Ascending aorta (tissue), 2 donors: Measurements from ENCODE around the gene CCP110. TPM values are rescaled to one million over a fixed set of nuclear protein-coding genes. Genes with fewer than 3 reads are reported as not detected.
A peak's percentile ranks its signal among the peaks of the same experiment; 100 is the strongest.

Experiments
- DNase-seq, 2 donors: peaks; one replicate each; pipeline ENCODE4 v3.0.0-alpha.2; 2019; ENCODE audit warnings: low spot score in 2 of 2
- H3K27ac ChIP-seq, 2 donors: fragments of 200-600 bp; sonication (generic); one replicate each; pipeline ENCODE4 v1.5.1; 2016 to 2017; ENCODE audit warnings: mild to moderate bottlenecking in 1 of 2
- H3K27me3 ChIP-seq: fragments of 200-600 bp; sonication (generic); one replicate; pipeline ENCODE4 v1.5.1; 2017
- H3K36me3 ChIP-seq, 2 donors: fragments of 200-600 bp; sonication (generic); one replicate each; pipeline ENCODE4 v1.5.1; 2016
- H3K4me1 ChIP-seq, 2 donors: fragments of 200-600 bp; sonication (generic); one replicate each; pipeline ENCODE4 v1.5.1; 2016 to 2017; ENCODE audit warnings: mild to moderate bottlenecking in 1 of 2
- H3K4me3 ChIP-seq, 2 donors: fragments of 200-600 bp; sonication (generic); one replicate each; pipeline ENCODE4 v1.5.1; 2016 to 2017; ENCODE audit warnings: mild to moderate bottlenecking in 1 of 2
- H3K9me3 ChIP-seq, 2 donors: fragments of 200-600 bp; sonication (generic); one replicate each; pipeline ENCODE4 v1.5.1; 2016
- CTCF ChIP-seq, 3 experiments: fragments of 200-600 bp in 2 of 3; fragments of 450-650 bp in 1 of 3; sonication (generic) in 2 of 3; IDR thresholded peaks; one replicate each; pipeline ENCODE4 v1.5.1; 2016 to 2019; ENCODE audit warnings: antibody characterized with exemption in 3 of 3, mild to moderate bottlenecking in 1 of 3, moderate library complexity in 1 of 3
- intact Hi-C: fragments of 100-400 bp; cut with DNase I; formaldehyde crosslinking; loops from one replicate; pipeline ENCODE4 v1.15.1; 2023
- total RNA-seq: library from RNA; depleted of rRNA; stranded (reverse); fragments of >200 nt; gene quantifications from one replicate; pipeline ENCODE4 v1.1.0, GENCODE V29; 2016

CCP110 gene
- total RNA-seq, 1 donor from 2014 or later, result 6.1 TPM

DNA sequence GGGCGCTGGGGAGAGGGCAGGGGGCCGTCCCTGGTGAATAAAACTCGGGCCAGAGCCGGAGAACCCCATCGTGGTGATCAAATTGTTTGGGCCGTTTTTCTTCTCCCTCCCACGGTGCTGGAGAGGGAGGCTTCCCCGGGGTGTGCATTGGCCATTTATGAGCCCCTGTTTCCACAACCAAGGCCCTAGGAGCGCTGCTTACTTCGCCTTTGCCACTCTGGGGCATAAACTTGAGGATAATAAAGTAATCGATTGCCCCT lies 544 bp downstream of the CCP110 start:
- H3K4me1 ChIP-seq, result peaks cover 6 to 29% of the 10 kb centered on the region in 2 donors
- no peak for DNase-seq
- peak overlapping the region; percentile 68 to 78 for H3K27ac ChIP-seq

GRCh38 chr16:19524616-19525384 lies 1.1 kb downstream of the CCP110 start:
- no peak for TF ChIP-seq CTCF (IDR thresholded peaks at IDR 0.05)
- Histone ChIP-seq H3K27me3 (no peaks in the 10 kb centered on the region), H3K4me1 (peaks cover 6 to 25% of the 10 kb centered on the region in 2 donors), H3K9me3 (no peaks in the 10 kb centered on the region), H3K4me3 (peak overlapping the region; percentile 98 to 100), H3K27ac (peak overlapping the region; percentile 68 to 78), H3K36me3 (peaks cover 4 to 12% of the 10 kb centered on the region in 2 donors)
- no peak for DNase-seq
- intact Hi-C loops, result loop anchor here (5.0 kb wide), 1 partner anchor 437 kb away; no protein-coding TSS in a partner anchor

More for the DNA sequence above, 544 bp downstream of the CCP110 start:
- TF ChIP-seq CTCF (IDR thresholded peaks at IDR 0.05), result no peak
- no peaks in the 10 kb centered on the region for H3K9me3 ChIP-seq
- H3K36me3 ChIP-seq, result peaks cover 4 to 12% of the 10 kb centered on the region in 2 donors
- intact Hi-C loops, result loop anchor here (5.0 kb wide), 1 partner anchor 437 kb away; no protein-coding TSS in a partner anchor
- peak overlapping the region; percentile 98 to 100 for H3K4me3 ChIP-seq
- H3K27me3 ChIP-seq, result no peaks in the 10 kb centered on the region

DNA sequence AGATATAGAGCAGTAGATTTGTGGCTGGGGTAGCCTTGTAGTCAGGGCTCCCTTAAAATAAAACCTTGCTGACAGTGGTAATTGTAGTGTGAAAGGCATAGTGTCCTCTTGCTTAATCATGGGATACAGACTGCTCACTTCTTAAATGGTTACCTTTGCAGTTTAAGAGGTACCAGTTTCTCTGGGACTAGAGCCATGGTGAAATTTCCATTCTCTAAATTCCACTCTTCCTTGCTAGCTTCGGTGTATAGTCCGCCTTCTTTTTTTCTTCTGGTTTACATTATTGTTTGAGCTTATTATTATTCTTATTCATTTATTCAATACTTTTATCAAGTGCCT lies 1.6 kb downstream of the CCP110 start:
- intact Hi-C loops, result no loop called here
- Histone ChIP-seq H3K4me1 (peaks cover 2 to 19% of the 10 kb centered on the region in 2 donors), H3K27ac (no peak overlapping the region), H3K9me3 (no peaks in the 10 kb centered on the region), H3K36me3 (peaks cover 4 to 12% of the 10 kb centered on the region in 2 donors), H3K27me3 (no peaks in the 10 kb centered on the region), H3K4me3 (peak overlapping the region; percentile 98 to 100)
- DNase-seq, result no peak
- no peak for TF ChIP-seq CTCF (IDR thresholded peaks at IDR 0.05)

DNA sequence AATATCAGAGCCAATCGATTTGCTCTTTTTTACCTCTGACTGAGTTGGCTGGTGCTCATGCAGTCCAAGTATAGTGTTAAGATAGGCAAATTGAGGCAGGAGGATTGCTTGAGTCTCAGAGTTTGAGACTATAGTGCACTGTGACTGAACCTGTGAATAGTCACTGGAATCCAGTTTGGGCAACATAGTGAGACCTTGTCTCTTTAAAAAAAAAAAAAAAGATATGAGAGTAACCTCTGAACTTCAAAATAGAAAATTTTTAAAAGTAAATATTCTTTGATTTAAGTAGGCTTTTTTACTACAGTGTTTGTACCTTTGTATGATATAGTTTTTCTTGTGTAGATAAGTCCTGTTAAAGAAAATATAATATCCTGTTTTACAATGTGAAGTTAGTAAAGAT lies 3.4 kb downstream of the CCP110 start:
- Histone ChIP-seq H3K27ac (no peak overlapping the region), H3K4me3 (no peak overlapping the region), H3K36me3 (peaks cover 4 to 12% of the 10 kb centered on the region in 2 donors), H3K4me1 (peaks cover 0 to 14% of the 10 kb centered on the region in 2 donors), H3K9me3 (no peaks in the 10 kb centered on the region), H3K27me3 (no peaks in the 10 kb centered on the region)
- no peak for TF ChIP-seq CTCF (IDR thresholded peaks at IDR 0.05)
- DNase-seq, result no peak
- intact Hi-C loops, result no loop called here

- H3K27ac ChIP-seq, result no peak overlapping the region
- H3K4me3 ChIP-seq, result no peak overlapping the region
- no peak for DNase-seq
- peaks cover 4 to 21% of the 10 kb centered on the region in 2 donors for H3K36me3 ChIP-seq
- no peak for TF ChIP-seq CTCF (IDR thresholded peaks at IDR 0.05)
- intact Hi-C loops, result no loop called here
- H3K4me1 ChIP-seq, result peaks cover 0 to 4% of the 10 kb centered on the region in 2 donors
- H3K27me3 ChIP-seq, result no peaks in the 10 kb centered on the region
- no peaks in the 10 kb centered on the region for H3K9me3 ChIP-seq
Observed at GRCh38 chr16:19528666-19529065, 4.9 kb downstream of the CCP110 start.
